NCI-H146 treated with DMSO at 0.1 percent for 48 hours (cell line): Measurements from ENCODE around the gene MITD1.
A peak's percentile ranks its signal among the peaks of the same experiment; 100 is the strongest.
"Not testable (repeated sequence)": the region's sequence is repeated elsewhere in the genome, so short reads cannot be mapped to it uniquely, and the experiment has no call there.

Source experiments
- DNase-seq: peaks from one replicate; lab custom pipeline; 2025; ENCODE audit not compliant: unreplicated experiment; lab: John Stamatoyannopoulos, UW

The MITD1 gene

DNA sequence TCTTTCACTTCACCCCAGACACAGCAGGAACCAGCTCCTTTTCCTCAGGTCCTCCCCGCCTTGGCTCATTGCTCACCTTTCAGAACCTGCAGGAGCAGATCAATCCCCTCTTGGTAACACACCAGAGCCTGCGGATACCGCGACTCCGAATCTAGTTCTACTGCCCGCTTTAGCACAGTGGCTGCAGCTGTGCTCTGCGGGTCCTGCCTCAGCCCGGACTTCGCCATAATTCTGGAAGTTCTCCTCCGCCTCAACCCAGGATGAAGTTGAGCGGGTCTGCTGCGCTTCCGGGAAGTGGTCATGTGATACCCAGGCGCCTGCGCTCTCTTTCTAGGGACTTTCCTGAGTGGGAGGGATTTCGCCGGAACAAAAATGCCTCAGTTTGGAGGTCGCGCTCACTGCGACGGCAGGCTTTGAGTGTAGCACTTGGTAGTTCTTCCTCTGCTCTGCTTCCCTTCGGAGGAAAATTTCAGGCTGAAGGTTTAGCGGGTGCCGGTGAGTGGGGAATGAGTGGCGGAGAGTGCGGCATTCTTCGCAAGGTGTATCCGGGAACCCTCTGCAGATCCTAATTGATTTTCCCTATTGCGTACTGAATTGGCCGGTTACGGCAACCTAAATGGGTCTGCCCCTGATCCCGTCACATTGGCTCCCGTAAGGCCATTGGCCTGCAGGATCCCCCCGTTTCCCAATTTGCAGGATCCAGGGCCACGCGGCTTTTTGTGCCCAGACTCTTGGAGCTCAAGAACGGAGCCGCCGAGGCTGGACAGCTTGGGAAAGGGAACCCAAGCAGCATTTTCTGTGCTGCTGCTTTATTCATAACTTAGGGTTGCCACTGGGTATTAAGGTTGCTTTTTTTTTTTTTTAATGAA is at the start of gene MITD1, which contains the start of gene MRPL30:
Gene MITD1, minus strand, starts transcription at position 304 of the 869 bp plus-strand sequence. Its CDS starts 77 bp downstream, at position 227.
Gene MRPL30, plus strand, starts transcription at position 430 of the 869 bp plus-strand sequence. CDS start 5,020 bp downstream, outside the sequence.
- peak; percentile 94 for DNase-seq

DNA sequence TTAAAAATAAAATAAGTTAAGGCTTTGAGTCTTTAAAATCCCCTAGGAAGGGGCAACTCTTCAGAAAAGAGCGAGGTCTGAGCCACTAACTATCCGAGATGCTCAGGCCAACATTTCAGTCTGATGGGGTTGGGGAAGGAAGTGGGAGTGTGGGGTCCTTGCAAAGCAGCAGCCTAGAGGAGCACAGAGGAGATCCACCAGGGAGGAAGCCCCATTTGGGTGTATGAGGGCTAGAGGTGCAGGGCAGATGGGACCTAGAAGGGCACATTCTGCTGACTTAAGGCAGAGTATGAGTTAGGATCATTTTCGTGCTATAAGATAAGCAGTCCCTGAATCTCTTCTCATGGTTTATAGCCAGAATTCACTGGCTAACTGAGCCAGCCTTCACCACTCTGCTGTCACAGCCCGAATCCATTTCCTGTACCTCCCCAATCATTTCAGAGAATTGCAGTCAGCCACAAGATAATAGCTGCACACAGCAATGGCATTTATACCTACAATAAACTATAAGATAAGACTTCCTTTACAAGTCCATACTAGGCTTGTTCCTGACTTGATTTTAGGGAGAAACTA is 37.2 kb upstream of the MITD1 start:
- DNase-seq, result no peak

DNA sequence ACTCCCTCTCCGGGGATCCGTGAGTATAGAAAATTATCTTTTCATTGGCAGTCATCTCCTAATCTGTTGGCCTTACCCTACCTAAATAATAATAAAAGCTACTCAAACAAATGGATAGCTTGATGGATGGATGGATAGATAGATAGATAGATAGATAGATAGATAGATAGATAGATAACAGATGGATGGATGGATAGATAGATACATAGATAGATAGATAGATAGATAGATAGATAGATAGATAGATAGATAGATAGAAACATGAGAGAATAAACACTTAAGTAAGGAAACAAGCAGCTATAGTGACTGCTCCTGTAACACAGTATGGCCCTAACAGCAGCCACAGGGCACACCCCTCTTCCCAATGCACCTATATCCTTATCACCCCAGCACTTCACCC is 35.2 kb upstream of the MITD1 start:
- no peak for DNase-seq

DNA sequence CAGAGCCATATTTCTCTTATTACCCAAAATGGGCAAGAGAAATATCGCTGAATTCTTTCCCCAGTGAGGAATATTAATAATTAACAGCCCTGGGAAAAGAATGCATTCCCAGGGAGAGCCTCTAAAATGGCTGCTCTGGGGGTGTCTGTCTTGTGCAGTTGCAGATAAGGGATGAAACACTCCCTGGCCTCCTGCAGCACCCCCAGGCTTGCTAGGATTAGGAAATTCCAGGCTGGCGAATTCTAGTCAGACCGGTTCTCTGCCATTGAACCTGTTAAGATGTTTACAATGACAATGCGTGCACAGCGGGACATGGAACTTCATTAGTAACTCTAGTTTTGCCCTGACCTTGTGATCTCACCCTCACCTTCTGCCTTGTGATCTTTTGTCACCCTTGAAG is 24.6 kb upstream of the MITD1 start:
- no peak for DNase-seq

DNA sequence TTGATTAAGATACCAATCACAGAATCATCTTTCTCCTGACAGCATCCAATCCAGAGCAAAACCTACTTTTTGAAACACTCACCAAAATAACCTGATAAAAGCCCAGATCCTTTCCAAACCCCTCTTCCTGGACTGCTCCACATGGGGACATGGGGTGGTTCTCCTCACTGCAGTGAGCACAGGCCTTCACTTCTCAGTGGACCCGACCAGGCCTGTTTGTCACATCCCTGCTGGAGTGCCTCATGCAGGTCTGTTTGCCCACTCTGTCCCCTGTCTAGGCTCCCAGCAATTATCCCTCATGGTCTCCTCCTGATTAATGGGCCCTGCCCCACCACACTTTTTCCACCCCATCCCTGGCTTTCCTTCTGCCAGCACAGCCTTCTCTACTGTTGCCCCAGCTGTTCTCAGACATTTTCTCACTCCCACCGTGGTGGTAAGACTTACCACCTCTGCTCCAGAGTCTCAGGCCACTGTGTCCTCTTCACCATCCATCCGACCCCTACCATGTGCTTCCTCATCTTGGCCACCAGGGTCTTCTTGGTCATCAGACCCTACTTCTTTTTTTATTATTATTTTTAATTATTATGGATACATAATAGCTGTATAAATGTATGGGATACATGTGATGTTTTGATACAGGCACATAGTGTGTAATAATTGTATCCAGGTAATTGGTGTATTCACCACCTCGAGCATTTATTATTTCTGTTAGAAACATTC is 21.3 kb upstream of the MITD1 start:
- DNase-seq, result no peak

DNA sequence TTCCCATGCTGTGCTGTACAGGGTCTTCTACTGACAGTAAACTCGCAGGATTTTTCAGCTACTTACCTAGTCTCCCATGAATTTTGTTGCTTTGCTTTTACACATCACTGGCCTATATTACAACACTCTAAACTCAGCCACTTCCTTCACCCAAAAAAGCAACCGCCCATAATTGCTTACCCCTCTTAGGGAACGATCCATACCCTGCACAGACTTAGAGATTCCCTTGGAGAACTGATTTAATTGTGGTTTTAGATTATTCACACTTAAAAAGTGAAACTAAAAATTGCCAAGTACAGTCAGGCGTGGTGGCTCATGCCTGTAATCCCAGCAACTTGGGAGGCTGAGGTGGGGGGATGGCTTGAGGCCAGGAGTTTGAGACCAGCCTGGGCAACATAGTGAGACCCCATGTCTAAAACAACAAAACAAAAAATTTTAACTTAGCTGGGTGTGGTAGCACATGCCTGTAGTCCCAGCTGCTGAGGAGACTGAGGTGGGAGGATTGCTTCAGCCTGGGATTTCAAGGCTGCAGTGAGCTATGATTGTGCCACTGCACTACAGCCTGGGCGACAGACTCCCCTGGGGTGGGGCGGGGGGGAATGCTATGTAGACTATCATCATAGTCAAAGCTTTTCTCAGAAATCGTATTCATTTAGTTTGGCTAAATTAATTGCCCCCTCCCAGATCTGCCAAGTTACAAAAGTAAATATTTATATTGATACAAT is 19.4 kb upstream of the MITD1 start:
- no peak for DNase-seq

DNA sequence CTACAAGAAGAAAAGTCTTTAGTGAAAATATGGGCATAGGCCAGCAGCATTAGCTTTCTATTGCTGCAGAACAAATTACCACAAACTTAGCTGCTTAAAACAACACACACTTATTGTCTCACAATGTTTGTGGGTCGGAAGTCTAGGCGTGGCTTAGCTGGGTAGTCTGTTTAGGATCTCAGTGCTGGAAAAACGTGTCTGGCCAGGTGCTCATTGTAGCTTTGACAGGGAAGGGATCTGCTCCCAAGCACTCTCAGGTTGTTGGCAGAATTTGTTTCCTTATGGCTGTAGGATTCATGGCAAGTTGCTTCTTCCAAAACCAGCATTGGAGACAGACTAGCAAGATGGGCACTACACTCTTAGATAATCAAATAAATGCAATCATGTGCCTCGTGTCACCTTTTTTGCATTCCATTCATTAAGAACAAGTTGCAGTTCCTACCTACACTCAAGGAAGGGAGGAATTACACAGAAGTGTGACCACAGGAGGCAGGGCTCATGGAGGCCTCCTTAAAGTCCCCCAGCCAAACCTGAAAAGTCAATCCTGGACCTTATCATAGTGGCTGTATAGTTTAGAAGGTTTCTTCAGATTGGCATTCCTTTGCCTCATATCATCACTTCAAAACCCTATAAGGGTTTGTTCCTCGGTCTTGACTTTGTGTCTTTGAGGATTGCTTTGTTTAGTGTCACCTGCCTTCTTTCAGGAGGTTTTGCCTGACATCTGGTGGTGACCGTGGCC is 17.4 kb upstream of the MITD1 start:
- no peak for DNase-seq

DNA sequence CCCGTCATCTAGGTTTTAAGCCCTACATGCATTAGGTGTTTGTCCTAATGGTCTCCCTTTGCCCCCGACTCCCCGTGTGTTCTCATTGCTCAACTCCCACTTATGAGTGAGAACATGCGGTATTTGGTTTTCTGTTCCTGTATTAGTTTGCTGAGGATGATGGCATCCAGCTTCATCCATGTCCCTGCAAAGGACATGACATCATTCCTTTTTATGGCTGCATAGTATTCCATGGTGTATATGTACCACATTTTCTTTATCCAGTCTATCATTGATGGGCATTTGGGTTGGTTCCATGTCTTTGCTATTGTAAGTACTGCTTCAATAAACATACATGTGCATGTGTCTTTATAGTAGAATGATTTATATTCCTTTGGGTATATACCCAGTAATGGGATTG is 11.5 kb upstream of the MITD1 start:
- DNase-seq, result not testable (repeated sequence)

DNA sequence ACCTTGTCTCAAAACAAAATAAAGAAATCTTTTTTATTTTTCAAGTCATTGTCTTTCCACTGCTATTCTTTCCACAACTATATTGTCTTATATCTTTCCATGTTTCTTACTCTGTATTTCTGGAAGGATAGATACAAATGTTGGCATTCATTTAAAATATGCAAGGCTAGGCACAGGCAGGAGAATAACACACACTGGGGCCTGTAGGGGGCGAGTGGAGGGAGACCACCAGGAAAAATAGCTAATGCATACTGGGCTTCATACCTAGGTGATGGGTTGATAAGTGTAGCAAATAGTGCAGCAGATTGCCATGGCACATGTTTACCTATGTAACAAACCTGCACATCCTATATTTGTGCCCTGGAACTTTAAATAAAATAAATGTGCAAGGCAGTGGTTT is 9.7 kb upstream of the MITD1 start:
- DNase-seq, result no peak

DNA sequence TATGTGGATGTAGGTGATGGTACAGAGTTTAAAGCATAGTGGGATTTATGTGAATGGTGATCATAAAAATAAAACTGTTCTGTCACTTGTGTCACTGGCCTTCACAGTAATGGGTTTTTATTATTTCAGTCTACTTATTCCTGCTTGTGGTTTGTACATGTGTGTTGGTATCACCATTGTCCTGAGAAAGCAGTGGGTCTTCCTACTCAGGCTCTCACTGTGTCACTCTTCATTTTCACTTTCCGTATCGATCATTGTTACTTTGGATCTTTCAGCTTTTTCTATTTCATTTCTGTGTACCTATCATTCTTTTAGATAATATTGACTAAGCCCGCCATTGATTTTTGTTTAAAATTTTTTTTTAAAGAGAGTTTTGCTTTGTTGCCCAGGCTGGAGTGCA is 7.5 kb upstream of the MITD1 start:
- DNase-seq, result no peak

DNA sequence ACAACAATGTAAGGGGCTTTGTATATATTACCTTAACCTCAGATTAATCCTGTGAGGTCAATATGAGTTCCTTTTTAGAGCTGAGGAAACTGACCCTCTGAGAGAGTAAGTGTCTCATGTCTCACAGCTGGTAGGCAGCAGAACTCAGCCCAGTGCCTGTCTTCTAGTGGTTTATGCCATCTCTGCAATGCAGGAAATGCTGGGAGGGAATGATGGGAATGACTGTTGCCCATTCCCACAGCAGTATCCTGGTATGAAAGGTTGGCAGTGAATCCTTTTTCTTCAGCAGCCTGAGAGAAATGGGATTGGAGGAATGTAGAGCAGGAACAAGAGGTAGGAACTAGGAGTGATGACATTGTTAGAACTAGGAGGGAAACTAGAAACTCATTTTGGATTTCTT is 6.2 kb upstream of the MITD1 start:
- DNase-seq, result no peak

DNA sequence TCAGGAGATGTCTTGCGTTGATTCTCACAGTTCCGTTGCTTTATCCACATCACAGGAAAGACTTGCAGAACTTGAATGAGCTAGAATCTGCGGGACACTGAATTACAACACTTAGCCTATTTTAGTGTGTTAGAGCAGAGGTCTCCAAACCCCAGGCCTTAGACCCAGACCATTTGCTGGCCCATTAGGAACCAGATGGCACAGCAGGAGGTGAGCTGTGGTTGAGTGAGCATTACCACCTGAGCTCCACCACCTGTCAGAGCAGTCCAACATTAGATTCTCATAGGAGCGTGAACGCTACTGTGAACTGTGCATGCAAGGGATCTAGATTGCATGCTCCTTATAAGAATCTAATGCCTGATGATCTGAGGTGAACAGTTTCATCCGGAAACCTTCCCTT is 4.0 kb upstream of the MITD1 start:
- DNase-seq, result peak; percentile 11

DNA sequence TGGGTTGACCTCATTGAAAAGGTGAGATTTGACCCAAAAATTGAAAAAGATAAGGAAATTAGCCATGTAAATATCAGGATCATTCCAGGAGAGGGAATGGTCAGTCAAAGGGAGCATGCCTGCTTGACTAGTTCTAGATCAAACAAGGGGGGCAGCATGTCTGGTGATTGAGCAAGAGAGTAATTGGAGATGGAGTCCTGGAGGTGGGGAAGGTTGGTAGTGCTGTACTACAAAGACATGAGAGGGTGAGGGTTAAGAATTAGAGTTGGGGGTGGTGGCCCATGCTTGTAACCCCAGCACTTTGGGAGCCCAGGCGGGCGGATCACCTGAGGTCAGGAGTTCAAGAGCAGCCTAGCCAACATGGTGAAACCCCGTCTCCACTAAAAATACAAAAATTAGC is 2.2 kb upstream of the MITD1 start:
- DNase-seq, result no peak

DNA sequence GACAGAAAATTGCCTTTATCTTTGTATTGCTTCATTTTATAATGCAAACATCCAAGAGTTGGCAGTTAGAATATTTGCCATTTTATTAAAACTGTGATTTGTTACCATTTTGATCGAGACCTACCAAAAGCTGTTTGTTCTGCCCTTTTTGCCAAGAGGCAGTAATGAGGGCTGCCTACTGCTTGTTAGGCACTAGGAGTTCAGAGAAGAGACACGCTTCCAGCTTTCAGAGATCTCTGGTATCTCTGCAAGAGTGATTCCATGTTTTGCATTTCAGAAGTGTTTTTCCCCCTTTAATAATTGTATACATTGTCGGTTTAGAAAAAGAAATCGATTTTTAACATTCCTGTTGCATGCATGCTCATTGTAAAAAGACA is 754 bp upstream of the MITD1 start:
- DNase-seq, result peak; percentile 3

DNA sequence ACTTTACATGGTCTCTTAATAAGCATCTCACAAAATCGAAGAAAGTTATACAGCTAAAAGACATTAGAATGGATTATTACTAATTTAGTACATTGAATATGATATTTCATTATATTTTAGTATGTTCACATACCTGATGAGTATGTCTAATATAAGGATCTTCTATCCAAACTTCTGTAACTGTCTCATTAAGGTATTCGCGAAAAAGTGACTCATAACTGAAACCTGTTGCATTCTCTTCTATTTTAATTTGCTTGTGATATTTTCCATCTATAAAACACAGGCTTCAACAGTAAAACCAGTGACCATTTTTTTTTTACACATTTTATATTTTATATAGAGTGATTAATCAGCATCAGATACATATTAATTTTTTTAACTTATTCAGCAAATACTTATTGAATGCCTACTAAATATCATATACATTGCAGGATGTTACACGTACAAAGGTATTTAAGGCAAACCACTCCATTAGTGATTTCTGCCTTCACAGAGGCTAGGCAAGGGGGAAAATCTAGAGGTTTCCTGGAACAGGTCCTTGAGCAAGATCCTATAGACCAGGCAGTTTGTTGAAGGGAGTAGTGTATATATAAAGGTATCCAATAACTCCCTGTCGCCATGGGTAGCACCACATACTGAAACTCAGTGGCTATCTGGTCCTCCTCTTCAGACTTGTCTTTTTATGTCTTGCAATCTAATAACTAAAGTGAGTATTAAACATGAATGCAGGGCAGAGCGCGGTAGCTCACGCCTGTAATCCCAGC is 9.3 kb downstream of the MITD1 start:
- no peak for DNase-seq

DNA sequence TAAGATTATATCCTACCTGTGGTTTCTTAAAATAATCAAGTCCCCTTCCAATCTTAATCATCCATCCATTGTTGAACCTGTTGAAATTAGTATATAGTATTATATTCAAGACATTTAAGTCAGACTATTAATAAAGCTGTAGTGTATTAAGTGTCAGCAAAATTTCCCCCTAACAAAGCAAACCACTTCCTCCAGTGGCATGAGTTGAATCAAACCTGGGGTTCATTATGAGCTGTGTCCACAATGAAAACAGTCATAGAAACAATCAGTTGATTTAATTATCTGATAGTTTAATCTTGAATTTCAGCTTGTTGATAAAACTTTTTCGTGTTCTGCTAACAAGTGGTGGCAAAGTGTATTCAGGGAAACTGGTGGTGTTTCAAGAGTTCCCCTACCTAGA is 11.3 kb downstream of the MITD1 start:
- no peak for DNase-seq

DNA sequence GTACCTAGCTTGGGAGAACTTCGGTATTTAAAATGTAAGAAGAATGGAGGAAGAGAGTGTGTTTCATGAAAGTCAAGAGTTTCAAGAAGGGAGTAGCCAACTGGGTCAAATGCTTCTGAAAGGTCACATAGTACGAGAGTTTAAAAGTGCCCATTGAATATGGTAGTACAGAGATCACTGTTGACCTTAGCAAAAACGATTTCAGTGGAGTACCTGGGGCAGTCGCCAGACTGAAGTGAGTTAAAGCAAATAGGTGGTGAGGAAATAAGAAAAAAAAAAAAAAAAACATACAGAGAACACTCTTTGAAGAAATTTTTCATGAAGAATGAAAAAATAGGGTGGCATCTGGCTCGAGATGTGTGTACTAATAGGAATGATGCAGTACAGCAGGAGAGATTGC is 14.6 kb downstream of the MITD1 start:
- no peak for DNase-seq

DNA sequence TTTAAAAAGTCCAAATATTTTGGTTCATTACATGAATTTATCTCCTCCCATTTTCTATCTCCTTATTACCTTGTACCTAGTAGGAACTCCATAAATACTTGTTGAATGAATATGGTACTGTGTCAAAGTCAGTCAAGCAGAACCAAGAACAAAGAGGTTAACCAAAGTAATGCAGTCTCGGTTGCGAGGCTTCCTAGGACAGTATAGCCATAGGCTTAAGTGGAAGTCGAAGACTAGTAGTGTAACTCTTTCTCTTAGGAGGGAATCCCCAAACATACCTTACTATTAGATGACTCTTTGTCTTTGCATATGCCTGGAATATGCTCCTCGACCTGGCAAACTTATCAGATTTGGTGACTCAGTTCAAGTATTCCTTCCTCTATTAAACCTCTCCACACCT is 21.3 kb downstream of the MITD1 start:
- DNase-seq, result no peak

DNA sequence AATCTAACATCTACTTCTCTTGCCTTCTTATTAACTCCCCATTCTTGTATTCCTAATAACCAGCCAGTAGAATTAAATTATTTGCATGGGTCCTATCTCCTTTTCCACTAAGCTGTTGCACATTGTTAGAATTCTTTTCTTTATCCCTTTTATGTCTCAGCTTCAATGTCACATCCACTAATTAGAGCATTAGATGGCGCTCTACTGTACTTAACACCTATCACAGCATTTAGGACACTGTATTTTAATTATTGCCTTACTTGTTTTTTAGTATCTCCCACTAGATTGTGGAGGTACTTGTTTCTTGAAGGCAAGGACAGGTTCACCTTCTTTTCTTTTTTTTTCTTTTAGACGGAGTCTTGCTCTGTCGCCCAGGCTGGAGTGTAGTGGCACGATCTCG is 22.3 kb downstream of the MITD1 start:
- DNase-seq, result no peak

DNA sequence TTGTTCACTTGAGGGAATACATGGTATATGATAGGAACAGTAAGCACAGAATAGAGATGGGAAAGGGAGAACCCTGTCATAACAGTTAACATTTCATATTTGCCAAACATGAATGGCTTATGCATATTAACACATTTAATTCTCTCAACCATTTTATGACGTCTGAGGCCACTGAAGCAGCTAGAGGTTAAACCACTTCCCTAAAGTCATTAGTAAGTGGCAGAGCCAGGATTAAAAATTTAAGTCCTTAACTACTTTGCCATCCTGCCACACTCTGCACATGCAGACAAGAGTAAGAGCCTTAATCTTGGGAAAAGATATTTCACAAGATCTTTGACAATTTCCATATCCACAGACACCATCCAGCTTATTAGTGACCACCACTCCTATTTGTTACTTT is 24.0 kb downstream of the MITD1 start:
- no peak for DNase-seq
